Skeletal muscle tissue (tissue), 4 donors: ENCODE results near the gene TCTN3. TPM values are rescaled to one million over a fixed set of nuclear protein-coding genes. Genes with fewer than 3 reads are reported as not detected.

Experiments used
- H3K27ac ChIP-seq: one replicate; pipeline ENCODE4 v1.7.0; 2013; ENCODE audit warnings: mild to moderate bottlenecking, low read depth, low read length, inconsistent platforms
- H3K27me3 ChIP-seq, 3 donors: one replicate each; pipeline ENCODE4 v1.7.0; 2013; ENCODE audit warnings: low read length in 3 of 3; ENCODE audit not compliant: control insufficient read depth in 3 of 3, insufficient read depth in 3 of 3
- H3K36me3 ChIP-seq, 3 donors: one replicate each; pipeline ENCODE4 v1.7.0; 2013; ENCODE audit warnings: low read length in 3 of 3; ENCODE audit not compliant: control insufficient read depth in 3 of 3, insufficient read depth in 3 of 3
- H3K4me1 ChIP-seq, 3 donors: one replicate each; pipeline ENCODE4 v1.7.0; 2013; ENCODE audit warnings: low read length in 3 of 3, mild to moderate bottlenecking in 3 of 3; ENCODE audit not compliant: control insufficient read depth in 3 of 3, insufficient read depth in 3 of 3
- H3K4me3 ChIP-seq, 3 donors: one replicate each; pipeline ENCODE4 v1.7.0; 2013; ENCODE audit warnings: low read length in 3 of 3
- H3K9ac ChIP-seq, 3 donors: one replicate each; pipeline ENCODE4 v1.7.0; 2013; ENCODE audit warnings: low read length in 3 of 3, mild to moderate bottlenecking in 3 of 3, moderate library complexity in 2 of 3, low read depth in 1 of 3
- H3K9me3 ChIP-seq, 3 donors: one replicate each; pipeline ENCODE4 v1.7.0; 2013; ENCODE audit warnings: low read length in 3 of 3; ENCODE audit not compliant: control insufficient read depth in 3 of 3
- total RNA-seq: library from RNA; depleted of rRNA; stranded (reverse); fragments of >200 nt; gene quantifications from one replicate; pipeline ENCODE4 v1.2.3, GENCODE V29; 2014
- donor health status: Osteomylitis.

The TCTN3 gene
- total RNA-seq, 1 donor from 2014 or later: 16.7 TPM

- Histone ChIP-seq H3K4me3 (no peak overlapping the region), H3K9me3 (no peaks in the 10 kb centered on the region), H3K4me1 (peaks cover 7 to 11% (median 10%) of the 10 kb centered on the region in 3 donors), H3K9ac (no peak overlapping the region), H3K27me3 (no peaks in the 10 kb centered on the region), H3K27ac (no peak overlapping the region), H3K36me3 (peaks cover 0 to 7% (median 0%) of the 10 kb centered on the region in 3 donors)
Observed at GRCh38 chr10:95660283-95660682, 33.4 kb downstream of the TCTN3 start.

GRCh38 chr10:95657250-95657649 lies 36.5 kb downstream of the TCTN3 start:
- Histone ChIP-seq H3K9me3 (no peaks in the 10 kb centered on the region), H3K4me3 (peak overlapping the region in 2 of 3 donors; percentile 77 to 88), H3K27ac (no peak overlapping the region), H3K36me3 (no peaks in the 10 kb centered on the region), H3K4me1 (peaks cover 5 to 13% (median 10%) of the 10 kb centered on the region in 3 donors), H3K27me3 (no peaks in the 10 kb centered on the region), H3K9ac (peak overlapping the region in 2 of 3 donors; percentile 81 to 84)

DNA sequence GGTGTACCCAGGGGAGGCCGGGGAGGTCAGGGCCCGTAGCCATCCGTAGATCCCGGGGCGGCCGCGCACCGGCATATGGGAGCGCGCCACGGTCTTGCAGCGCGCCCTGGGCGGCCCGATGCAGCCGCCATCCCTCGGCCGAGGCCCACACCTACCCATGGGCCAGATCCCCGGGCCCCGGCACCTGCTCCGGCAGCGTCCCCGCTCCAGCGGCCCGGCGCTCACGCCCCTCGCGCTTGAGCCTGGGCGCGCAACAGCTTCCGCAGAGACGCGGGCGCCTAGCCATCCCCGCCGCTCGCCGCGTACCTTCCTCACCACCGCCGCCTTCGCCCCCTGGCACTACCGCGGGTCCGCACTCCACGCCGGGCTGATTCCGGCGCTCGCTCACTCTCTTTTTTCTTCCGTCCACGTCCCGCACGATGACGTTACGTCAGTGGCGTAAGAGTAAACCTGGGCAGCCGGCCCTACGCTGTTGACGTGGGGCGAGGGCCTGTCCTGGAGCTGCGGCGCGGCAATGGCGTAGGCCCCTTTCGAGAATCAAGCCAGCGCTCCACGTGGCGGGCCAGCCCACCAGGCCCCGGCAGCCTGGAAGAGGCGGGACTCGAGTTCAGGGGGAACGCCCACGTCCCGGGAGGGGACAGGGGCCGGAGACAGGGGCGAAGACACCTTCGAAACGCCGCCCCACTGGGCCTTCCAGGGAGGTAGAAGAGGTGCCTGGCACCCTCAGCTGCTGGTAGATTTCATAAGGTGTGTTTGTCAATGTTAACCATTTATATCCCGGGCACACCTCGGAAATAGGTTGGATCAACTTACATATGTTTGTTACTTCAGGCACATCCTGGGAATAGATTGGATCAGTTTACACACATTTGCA lies 37.2 kb downstream of the TCTN3 start, which contains the start of gene ALDH18A1:
ALDH18A1 (minus strand) TSS at position 421 of the 874 bp plus-strand sequence. CDS start 3,334 bp downstream, outside the sequence.
- H3K9ac ChIP-seq: peak within 1 kb of the TSS; percentile 79 to 84 (median 81)
- no peaks in the 10 kb centered on the region for H3K27me3 ChIP-seq
- no peaks in the 10 kb centered on the region for H3K9me3 ChIP-seq
- H3K27ac ChIP-seq: no peak within 1 kb of the TSS
- peaks cover 5 to 13% (median 10%) of the 10 kb centered on the region in 3 donors for H3K4me1 ChIP-seq
- H3K36me3 ChIP-seq: peaks cover 3 to 6% (median 3%) of the 10 kb centered on the region in 3 donors
- H3K4me3 ChIP-seq: peak within 1 kb of the TSS; percentile 77 to 88 (median 86)

GRCh38 chr10:95655571-95656290 lies 38.0 kb downstream of the TCTN3 start:
- Histone ChIP-seq H3K9ac (peak overlapping the region; percentile 79 to 84 (median 81)), H3K9me3 (no peaks in the 10 kb centered on the region), H3K4me3 (peak overlapping the region; percentile 77 to 88 (median 86)), H3K27me3 (no peaks in the 10 kb centered on the region), H3K27ac (no peak overlapping the region), H3K36me3 (peaks cover 6 to 11% (median 7%) of the 10 kb centered on the region in 3 donors), H3K4me1 (peaks cover 5 to 13% (median 10%) of the 10 kb centered on the region in 3 donors)

DNA sequence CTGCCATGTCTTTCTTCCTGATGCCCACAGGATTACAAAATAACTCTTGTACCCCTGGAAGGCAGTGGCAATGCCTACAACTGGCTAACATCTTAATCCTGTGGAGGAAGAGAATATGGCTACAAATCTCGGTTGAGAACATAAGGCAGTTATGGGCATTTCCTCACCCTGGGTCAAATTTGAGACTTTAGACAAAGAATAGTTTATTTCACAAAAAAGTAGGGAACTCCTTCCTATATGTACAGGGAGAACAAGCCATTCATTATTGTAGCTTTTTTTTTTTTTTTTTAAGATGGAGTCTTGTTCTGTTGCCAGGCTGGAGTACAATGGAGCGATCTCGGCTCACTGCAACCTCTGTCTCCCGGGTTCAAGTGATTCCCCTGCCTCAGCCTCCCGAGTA lies 39.8 kb downstream of the TCTN3 start:
- H3K27me3 ChIP-seq: no peaks in the 10 kb centered on the region
- peaks cover 6 to 11% (median 7%) of the 10 kb centered on the region in 3 donors for H3K36me3 ChIP-seq
- H3K4me1 ChIP-seq: peaks cover 5 to 13% (median 10%) of the 10 kb centered on the region in 3 donors
- no peak overlapping the region for H3K9ac ChIP-seq
- no peak overlapping the region for H3K4me3 ChIP-seq
- H3K9me3 ChIP-seq: no peaks in the 10 kb centered on the region
- H3K27ac ChIP-seq: no peak overlapping the region

DNA sequence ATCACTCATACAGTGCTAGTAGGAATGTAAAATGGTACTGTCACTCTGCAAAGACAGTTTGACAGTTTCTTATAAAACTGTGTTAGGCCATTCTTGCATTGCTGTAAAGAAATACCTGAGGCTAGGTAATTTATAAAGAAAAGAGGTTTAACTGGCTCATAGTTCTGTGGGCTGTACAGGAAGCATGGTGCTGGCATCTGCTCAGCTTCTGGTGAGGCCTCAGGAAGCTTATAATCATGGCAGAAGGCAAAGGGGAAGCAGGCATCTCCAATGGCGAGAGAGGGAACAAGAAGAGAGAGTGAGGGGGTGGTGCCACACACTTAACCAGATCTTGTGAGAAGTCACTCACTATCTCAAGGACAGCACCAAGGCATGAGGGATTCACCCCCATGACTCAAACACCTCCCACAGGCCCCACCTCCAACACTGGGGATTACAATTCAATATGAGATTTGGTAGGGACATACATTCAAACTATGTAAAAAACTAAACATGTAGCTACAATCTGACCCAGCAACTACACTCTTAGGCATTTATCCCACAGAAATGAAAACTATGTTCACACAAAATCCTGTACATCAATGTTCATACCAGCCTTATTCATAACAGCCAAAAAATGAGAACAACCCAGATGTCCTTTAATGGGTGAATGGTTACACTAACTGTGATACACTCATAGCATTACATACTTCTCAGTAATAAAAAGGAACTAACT lies 42.2 kb downstream of the TCTN3 start:
- no peak overlapping the region for H3K27ac ChIP-seq
- H3K36me3 ChIP-seq: peaks cover 6 to 14% (median 7%) of the 10 kb centered on the region in 3 donors
- no peak overlapping the region for H3K9ac ChIP-seq
- H3K9me3 ChIP-seq: no peaks in the 10 kb centered on the region
- H3K4me3 ChIP-seq: no peak overlapping the region
- no peaks in the 10 kb centered on the region for H3K27me3 ChIP-seq
- H3K4me1 ChIP-seq: peaks cover 5 to 10% (median 6%) of the 10 kb centered on the region in 3 donors

- no peak overlapping the region for H3K27ac ChIP-seq
- no peaks in the 10 kb centered on the region for H3K27me3 ChIP-seq
- H3K4me3 ChIP-seq: no peak overlapping the region
- H3K9me3 ChIP-seq: no peaks in the 10 kb centered on the region
- H3K36me3 ChIP-seq: peaks cover 6 to 16% (median 7%) of the 10 kb centered on the region in 3 donors
- peaks cover 0 to 2% (median 0%) of the 10 kb centered on the region in 3 donors for H3K4me1 ChIP-seq
- H3K9ac ChIP-seq: no peak overlapping the region
Observed at GRCh38 chr10:95650232-95650631, 43.5 kb downstream of the TCTN3 start.

DNA sequence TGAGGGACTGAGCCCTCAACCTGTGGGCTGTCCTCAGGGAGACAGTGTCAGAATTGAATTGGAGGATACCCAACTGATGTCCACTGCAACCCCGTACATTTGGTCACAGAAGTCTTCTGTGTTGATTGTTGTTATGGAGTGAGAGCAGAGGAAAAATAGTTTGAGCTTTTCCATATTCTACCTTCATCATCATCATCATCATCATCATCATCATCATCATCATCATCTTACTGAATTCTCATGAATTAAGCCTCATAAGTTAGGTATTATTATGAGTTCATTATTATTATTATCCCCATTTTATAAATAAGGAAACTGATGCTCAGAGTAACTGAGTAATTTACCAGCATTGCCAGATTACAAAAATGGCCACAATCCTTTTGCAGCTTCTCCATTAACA lies 45.6 kb downstream of the TCTN3 start:
- Histone ChIP-seq H3K9ac (no peak overlapping the region), H3K9me3 (no peaks in the 10 kb centered on the region), H3K36me3 (peaks cover 6 to 16% (median 8%) of the 10 kb centered on the region in 3 donors), H3K4me1 (no peaks in the 10 kb centered on the region), H3K4me3 (no peak overlapping the region), H3K27ac (no peak overlapping the region), H3K27me3 (no peaks in the 10 kb centered on the region)

GRCh38 chr10:95646160-95646559 lies 47.6 kb downstream of the TCTN3 start:
- H3K36me3 ChIP-seq: peaks cover 6 to 14% (median 10%) of the 10 kb centered on the region in 3 donors
- H3K9ac ChIP-seq: no peak overlapping the region
- H3K9me3 ChIP-seq: no peaks in the 10 kb centered on the region
- no peaks in the 10 kb centered on the region for H3K4me1 ChIP-seq
- no peak overlapping the region for H3K4me3 ChIP-seq
- H3K27ac ChIP-seq: no peak overlapping the region
- no peaks in the 10 kb centered on the region for H3K27me3 ChIP-seq
